GM13976 (cell line): ENCODE data around the gene ZIC5.

Source experiments
- DNase-seq: peaks from one replicate; pipeline ENCODE4 v3.0.0; 2012; ENCODE audit warnings: low spot score
- CTCF ChIP-seq: IDR thresholded peaks from 2 replicates; pipeline ENCODE4 v1.5.1; 2012; ENCODE audit warnings: borderline replicate concordance, mild to moderate bottlenecking; ENCODE audit not compliant: insufficient read depth; ENCODE audit errors: extremely low read depth, missing control alignments, control extremely low read depth
- in situ Hi-C: fragments of 300-500 bp; cut with MboI; formaldehyde crosslinking; loops from one replicate; pipeline ENCODE4 v1.12.0; 2022; ENCODE audit warnings: low sequenced_read_pairs, mixed read lengths, inconsistent platforms; ENCODE audit not compliant: unreplicated experiment

Gene ZIC5

DNA sequence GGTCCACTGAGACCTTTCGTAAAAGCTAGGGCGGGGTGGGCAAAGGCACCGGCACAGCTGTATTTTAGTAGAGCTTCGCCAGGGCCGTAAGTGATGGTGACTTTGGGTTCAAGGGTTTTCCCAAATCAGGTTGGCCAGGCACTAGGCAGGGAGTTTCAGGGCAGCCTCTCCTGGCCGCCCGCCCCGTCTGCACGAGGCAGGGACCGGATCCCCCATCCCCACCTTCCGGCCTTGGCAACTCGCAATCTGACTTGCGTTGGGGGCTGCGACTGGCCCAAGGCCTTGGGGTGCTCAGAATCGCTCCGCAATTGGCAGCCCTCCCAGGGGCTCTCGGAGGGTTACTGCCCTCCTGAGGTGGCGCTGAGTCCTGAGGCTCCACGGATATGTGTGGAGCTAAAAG is 4.1 kb upstream of the ZIC5 start:
- TF ChIP-seq CTCF = no peak
- in situ Hi-C loops = no loop called here

GRCh38 chr13:99974939-99975561 is 3.5 kb upstream of the ZIC5 start:
- in situ Hi-C loops = no loop called here
- DNase-seq = no peak
- no peak for TF ChIP-seq CTCF

More for the DNA sequence above, 4.1 kb upstream of the ZIC5 start:
- DNase-seq = no peak

- in situ Hi-C loops = no loop called here
- DNase-seq = no peak
- TF ChIP-seq CTCF = no peak
These were observed 2.9 kb upstream of the ZIC5 start for GRCh38 chr13:99974296-99974938.

GRCh38 chr13:99973808-99974185 is 2.2 kb upstream of the ZIC5 start:
- no peak for DNase-seq
- TF ChIP-seq CTCF = no peak
- in situ Hi-C loops = no loop called here

DNA sequence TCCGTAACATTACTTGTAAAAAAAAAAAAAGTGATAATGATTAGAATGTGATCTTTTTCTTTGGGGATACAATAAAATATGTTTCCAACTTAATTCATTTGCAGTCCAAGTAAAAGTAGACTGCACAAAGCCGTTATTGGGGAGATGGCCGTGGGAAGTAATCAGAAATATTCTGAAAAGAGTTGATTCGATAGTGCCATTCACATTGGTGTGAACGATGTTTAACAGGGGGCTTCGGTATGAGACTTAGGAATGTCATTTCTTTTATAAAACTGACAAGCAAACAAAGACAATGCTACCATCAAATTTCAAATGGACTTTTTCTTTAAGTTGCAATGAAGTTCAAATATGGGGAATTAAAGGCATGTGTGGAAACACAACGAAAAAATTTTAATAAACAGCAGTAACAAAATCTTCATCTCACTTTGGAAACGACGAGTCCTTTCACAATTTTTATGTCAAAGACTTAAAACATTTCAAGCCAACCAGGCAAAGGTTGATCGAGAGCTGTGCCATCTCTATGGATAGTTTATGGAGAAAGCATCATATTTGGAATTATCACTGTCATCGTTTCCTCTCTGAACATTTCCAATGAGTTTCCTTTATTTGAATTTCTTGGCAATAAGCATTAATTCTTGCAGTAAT is 1.7 kb upstream of the ZIC5 start:
- DNase-seq = no peak
- in situ Hi-C loops = no loop called here
- TF ChIP-seq CTCF = no peak

GRCh38 chr13:99972190-99972731 is 694 bp upstream of the ZIC5 start:
- no peak for DNase-seq
- TF ChIP-seq CTCF = no peak
- in situ Hi-C loops = no loop called here
